NOMO-1 treated with DMSO at 0.1 percent for 48 hours (cell line): ENCODE measurements around the gene PLAGL1.
"Not testable (repeated sequence)": the region's sequence is repeated elsewhere in the genome, so short reads cannot be mapped to it uniquely, and the experiment has no call there.

Experiments
- DNase-seq: peaks from one replicate; lab custom pipeline; 2025; ENCODE audit not compliant: unreplicated experiment; lab: John Stamatoyannopoulos, UW

Gene PLAGL1

DNA sequence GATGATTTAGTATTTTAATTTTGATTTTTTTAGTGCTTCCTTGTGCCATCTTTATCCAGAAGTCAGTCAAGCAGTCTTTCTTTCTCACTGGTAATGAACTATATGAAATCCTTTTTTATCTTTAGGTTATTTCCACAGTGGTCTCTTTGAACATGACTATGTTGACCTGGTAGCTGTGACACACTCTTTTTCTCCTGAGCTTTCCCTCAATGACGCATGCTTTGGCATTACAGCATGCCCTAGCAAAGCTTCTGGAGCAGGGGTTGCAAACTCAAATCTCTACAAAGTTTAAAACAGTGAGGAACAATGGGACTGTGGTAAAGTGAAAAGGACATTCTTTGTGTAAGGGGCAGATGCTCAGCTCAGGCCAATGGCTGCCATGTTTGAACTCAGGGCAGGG, 4.5 kb upstream of the PLAGL1 start:
- DNase-seq = no peak

- not testable (repeated sequence) for DNase-seq
These were observed 1.6 kb upstream of the PLAGL1 start for GRCh38 chr6:144009628-144010027.

GRCh38 chr6:144008846-144009245, 787 bp upstream of the PLAGL1 start:
- no peak for DNase-seq

DNA sequence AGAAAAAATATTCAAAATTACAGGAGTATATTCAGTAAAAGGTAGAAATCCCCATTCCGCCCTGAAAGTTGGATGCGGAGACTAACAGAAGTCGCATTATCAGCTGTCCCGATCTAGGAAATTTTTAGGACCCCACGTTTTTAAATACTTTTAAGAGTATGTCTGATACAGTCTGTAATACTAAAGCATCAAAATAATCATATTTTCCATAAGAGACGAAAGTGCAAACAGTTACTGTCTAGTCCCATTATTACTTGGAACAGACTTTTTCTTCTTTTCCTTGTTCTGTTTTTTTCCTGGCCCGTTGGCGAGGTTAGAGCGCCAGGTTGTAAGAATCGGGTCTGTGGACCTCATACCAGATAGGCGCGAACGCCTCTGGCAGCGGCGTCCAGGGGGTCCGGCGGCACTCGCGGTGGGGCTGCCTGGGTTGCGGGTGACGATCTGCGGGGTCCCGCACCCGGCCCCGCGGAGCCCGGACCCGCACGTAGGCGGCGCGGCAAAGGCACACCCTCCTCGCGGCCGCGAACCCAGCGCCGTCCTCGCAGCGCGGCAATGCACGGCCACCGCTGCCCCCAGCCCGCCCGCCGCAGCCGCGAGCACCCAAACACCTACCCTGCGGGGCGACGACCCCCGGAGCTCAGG, 460 bp downstream of the PLAGL1 start:
- DNase-seq = no peak

DNA sequence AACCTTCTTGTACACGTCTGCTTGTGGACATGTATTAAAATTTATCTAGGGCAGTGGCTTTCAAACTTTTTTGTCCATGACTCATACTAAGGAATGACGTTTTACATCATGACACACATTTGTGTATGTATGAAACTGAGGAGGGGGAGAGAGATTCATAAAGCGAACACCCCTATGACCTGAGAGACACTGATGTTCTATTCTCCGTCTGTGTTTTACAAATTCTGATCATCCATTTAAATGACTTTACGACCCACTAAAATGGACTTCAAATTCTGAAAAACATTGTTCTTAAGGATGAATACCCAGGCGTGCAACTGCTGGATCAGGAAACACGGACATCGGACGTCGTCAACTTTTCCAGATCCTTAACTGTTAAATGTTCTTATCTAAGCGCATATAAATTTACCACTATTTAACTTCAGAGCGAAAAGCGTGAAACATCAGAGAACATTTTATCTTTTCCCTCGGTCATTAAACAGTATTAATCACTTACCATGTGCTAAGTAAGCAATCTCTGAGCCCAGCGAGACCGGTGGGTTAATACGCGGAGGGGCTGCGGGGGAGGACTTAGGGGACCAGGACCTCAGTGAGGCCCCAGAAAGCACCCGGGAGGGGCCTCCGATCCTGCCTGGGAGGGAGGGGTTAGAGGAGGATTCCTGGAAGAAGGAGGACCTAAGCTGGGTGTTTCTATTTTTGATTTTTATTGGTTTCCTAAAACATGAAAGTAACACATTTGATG, 1.2 kb downstream of the PLAGL1 start:
- DNase-seq = no peak

GRCh38 chr6:143999406-143999805, 8.7 kb downstream of the PLAGL1 start:
- DNase-seq = no peak

DNA sequence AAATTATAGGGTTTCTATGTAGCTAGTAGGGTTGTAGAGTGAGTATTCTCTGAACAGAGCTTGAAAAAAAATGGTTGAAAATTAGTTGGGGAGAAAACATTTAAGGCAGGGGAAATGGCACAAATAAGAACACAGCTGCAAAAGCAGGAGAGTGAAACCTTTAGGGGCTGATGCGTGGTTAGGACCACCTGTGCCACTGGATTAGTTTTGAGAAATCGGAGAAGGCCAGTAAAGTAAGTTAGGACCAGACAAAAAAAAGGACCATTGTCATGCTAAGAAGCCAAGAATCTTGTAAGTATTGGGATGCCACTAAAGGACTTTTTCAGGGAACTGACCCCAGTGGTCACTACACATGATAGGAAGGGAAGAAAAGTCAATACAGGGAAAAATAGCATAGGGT, 9.4 kb downstream of the PLAGL1 start:
- no peak for DNase-seq

- DNase-seq = no peak
These were observed 14.0 kb downstream of the PLAGL1 start for GRCh38 chr6:143993965-143994646.

- no peak for DNase-seq
These were observed 15.8 kb downstream of the PLAGL1 start for GRCh38 chr6:143992285-143992684.

- no peak for DNase-seq
These were observed 21.5 kb downstream of the PLAGL1 start for GRCh38 chr6:143986463-143987065.

GRCh38 chr6:143984666-143985065, 23.4 kb downstream of the PLAGL1 start:
- no peak for DNase-seq

DNA sequence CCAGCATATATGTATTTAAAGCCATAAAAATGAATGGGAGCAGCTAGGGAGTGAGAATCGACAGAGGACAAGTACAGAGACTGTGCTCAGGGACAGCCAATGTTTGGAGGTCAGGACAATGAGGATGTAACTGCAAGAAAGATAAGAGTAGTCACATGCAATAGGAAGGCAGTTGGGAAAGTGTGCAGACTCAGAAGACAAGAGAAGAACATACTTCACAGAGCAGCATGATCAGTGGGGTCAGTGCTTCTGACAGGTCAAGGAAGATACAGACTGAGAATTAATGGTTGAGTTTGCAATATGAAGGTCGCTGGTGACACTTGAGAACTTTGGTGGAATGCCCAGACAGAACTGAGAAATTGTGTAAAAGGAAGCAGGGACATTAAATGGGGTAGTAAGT, 25.1 kb downstream of the PLAGL1 start:
- DNase-seq = no peak

DNA sequence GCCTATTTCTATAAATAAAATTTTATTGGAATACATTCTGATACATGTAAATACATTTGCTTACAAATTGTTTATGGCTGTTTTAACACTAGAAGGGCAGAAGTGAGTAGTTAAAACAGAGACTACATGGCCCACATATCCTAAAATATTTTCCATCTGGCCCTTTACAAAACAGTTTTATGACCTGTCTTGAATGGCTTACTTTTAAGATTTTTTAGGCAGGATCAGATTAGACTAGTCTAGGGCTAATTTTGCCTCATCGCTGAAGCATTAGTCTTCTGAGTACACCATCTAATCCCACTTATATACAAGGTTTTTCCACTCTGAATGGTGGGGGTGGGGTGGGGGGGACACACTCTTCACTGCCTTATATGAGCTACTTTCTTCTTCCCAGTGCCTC, 27.1 kb downstream of the PLAGL1 start:
- DNase-seq = no peak

DNA sequence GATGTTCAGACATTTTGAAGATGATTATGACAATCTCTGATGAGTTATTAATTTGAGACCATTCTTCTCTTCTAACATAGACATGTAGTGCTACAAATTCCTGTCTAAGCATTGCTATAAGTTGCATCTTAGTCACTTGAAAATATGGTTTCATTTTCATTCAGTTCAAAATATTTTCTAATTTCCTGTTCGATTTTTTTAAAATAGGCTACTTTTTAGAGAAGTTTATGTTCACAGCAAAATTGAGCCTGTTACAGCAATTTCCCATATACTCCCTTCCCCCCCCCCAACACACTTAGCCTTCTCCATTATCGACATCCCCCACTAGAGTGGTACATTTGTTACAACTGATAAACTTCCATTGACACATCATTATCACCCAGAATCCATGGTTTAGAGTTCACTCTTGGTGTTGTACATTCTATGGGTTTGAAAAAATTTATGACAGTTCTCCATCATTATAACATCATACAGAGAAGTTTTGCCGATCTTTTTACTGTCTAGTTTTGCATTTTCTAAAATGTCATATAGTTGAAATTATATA, 31.2 kb downstream of the PLAGL1 start:
- DNase-seq = no peak

GRCh38 chr6:143974089-143974488, 34.0 kb downstream of the PLAGL1 start:
- DNase-seq = no peak

GRCh38 chr6:143973097-143973966, 34.7 kb downstream of the PLAGL1 start:
- DNase-seq = no peak

DNA sequence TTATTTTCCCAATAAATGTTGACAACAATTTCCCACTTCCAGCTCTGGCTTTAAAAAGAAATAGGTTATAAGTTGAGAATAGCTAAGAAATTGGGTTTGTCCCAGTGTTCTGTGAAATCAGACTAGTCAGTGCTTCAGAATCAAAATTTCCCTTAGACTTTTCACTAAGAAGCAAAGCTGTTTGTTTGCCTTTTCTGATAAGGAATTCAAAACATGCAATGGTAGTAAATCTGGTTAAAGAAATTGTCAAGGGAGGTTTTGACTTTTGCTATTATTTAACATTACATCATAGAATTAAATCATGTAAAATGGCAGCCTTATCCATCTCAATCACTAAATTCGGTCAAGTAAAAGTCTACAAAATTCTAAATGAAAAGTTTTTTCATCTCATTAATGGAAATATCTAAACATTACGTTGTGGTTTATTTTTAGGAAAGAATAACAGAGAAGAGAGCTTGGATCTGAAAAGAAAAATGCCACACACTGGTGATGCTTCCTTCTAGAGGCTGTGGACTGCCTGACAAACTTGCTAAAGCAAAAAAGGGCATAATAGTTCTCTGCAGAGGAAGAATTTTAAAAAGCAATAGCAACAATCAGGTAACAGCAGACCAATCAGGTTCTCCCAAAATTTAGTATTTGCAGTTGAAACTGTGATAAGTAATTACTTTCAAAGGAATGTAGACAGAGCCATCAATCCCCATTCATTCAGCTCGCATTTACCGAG, 36.4 kb downstream of the PLAGL1 start:
- DNase-seq = no peak

- DNase-seq = no peak
These were observed 37.4 kb downstream of the PLAGL1 start for GRCh38 chr6:143970456-143971218.

GRCh38 chr6:143969077-143969476, 39.0 kb downstream of the PLAGL1 start:
- DNase-seq = no peak
